HUES6 (cell line): ENCODE results near the gene CEACAM16.
A peak's percentile ranks its signal among the peaks of the same experiment; 100 is the strongest.
"Not testable (repeated sequence)": the region's sequence is repeated elsewhere in the genome, so short reads cannot be mapped to it uniquely, and the experiment has no call there.

ENCODE experiments used
- H3K27ac ChIP-seq: 2 replicates; pipeline ENCODE4 v1.7.0; 2013; ENCODE audit warnings: low read depth, mild to moderate bottlenecking, low read length, inconsistent platforms
- H3K27me3 ChIP-seq: 2 replicates; pipeline ENCODE4 v1.6.1; 2013; ENCODE audit warnings: low read length; ENCODE audit not compliant: control insufficient read depth, insufficient read depth
- H3K36me3 ChIP-seq: 2 replicates; pipeline ENCODE4 v1.6.1; 2013; ENCODE audit warnings: low read length; ENCODE audit not compliant: control insufficient read depth, insufficient read depth
- H3K4me1 ChIP-seq: 2 replicates; pipeline ENCODE4 v1.6.1; 2013; ENCODE audit warnings: low read length; ENCODE audit not compliant: control insufficient read depth, insufficient read depth
- H3K4me3 ChIP-seq: 2 replicates; pipeline ENCODE4 v1.5.1; 2013; ENCODE audit warnings: low read depth, low read length
- H3K9ac ChIP-seq: one replicate; pipeline ENCODE4 v1.6.1; 2013; ENCODE audit warnings: mild to moderate bottlenecking, low read length
- H3K9me3 ChIP-seq: 2 replicates; pipeline ENCODE4 v1.6.1; 2013; ENCODE audit warnings: low read depth, low read length; ENCODE audit not compliant: control insufficient read depth, insufficient read depth

CEACAM16 gene

DNA sequence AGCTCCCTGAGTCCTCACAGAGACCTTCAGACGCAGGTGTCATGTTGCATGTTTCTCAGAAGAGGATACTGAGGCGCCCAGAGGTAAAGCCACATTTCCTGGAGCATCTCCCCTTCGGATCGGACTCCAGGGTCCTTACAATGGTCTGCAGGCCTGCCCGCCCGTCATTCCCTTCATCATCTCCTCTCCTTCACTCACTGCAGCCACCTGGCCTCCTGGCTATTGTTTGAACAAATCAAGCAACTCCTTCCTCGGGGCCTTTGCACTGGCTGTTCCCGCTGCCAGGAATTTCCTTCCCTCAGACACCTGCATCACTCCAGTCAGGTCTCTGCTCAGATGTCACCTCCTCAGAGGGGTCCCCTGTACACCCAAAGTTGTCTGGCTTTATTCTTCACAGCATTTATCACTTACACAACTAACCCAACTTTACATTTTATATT lies 20.3 kb downstream of the CEACAM16 start:
- no peaks in the 10 kb centered on the region for H3K36me3 ChIP-seq
- H3K4me1 ChIP-seq: peaks cover 15% of the 10 kb centered on the region
- peaks cover 17% of the 10 kb centered on the region for H3K9me3 ChIP-seq
- no peak overlapping the region for H3K9ac ChIP-seq
- H3K4me3 ChIP-seq: no peak overlapping the region
- H3K27ac ChIP-seq: peak overlapping the region; percentile 18; the same call in 1 of the 2 replicates
- H3K27me3 ChIP-seq: no peaks in the 10 kb centered on the region

DNA sequence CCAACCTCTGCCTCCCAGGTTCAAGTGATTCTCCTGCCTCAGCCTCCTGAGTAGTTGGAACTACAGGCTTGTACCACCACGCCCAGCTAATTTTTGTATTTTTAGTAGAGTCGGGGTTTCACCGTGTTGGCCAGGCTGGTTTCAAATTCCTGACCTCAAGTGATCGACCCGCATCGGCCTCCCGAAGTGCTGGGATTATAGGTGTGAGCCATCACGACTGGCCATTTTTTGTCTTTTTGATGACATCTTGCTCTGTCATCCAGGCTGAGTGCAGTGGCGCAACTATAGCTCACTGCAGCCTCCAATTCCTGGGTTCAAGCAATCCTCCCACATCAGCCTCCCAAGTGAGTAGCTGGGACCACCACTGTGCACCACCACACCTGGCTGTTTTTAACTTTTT lies 21.4 kb downstream of the CEACAM16 start:
- not testable (repeated sequence) for H3K9ac ChIP-seq, H3K27ac ChIP-seq, H3K27me3 ChIP-seq, H3K4me3 ChIP-seq, H3K9me3 ChIP-seq, H3K36me3 ChIP-seq
- H3K4me1 ChIP-seq: peaks cover 18% of the 10 kb centered on the region

DNA sequence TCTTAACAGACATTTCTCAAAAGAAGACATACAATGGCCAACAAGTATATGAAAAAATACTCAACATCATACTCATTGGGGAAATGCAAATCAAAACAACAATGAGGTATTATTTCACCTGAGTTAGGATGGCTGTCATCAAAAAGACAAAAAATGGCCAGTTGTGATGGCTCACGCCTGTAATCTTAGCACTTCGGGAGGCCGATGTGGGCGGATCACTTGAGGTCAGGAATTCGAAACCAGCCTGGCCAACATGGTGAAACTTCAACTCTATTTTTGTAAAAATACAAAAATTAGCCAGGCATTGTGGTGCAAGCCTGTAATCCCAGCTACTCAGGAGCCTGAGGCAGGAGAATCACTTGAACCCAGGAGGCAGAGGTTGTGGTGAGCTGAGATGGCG lies 22.0 kb downstream of the CEACAM16 start:
- peaks cover 4% of the 10 kb centered on the region for H3K27me3 ChIP-seq
- no peak overlapping the region for H3K9ac ChIP-seq
- no peak overlapping the region for H3K4me3 ChIP-seq
- no peak overlapping the region for H3K27ac ChIP-seq
- no peaks in the 10 kb centered on the region for H3K36me3 ChIP-seq
- peaks cover 1% of the 10 kb centered on the region; the same call in 1 of the 2 replicates for H3K9me3 ChIP-seq
- peaks cover 19% of the 10 kb centered on the region for H3K4me1 ChIP-seq

DNA sequence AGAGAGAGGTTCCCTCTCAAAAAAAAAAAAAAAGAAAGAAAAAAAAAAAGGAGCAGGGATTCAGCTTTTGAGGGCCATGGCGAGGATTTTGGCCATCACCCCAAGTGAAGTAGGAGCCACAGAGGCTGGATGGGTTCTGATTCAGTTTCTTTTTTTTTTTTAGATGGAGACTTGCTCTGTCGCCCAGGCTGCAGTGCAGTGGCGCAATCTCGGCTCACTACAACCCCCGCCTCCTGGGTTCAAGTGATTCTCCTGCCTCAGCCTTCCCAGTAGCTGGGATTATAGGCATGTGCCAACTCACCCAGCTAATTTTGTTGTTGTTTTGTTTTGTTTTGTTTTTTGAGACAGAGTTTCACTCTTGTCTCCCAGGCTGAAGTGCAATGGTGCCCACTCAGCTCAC lies 22.4 kb downstream of the CEACAM16 start:
- H3K27me3 ChIP-seq, H3K27ac ChIP-seq, H3K4me3 ChIP-seq, H3K9ac ChIP-seq, H3K36me3 ChIP-seq, H3K9me3 ChIP-seq: not testable (repeated sequence)
- H3K4me1 ChIP-seq: peaks cover 19% of the 10 kb centered on the region

DNA sequence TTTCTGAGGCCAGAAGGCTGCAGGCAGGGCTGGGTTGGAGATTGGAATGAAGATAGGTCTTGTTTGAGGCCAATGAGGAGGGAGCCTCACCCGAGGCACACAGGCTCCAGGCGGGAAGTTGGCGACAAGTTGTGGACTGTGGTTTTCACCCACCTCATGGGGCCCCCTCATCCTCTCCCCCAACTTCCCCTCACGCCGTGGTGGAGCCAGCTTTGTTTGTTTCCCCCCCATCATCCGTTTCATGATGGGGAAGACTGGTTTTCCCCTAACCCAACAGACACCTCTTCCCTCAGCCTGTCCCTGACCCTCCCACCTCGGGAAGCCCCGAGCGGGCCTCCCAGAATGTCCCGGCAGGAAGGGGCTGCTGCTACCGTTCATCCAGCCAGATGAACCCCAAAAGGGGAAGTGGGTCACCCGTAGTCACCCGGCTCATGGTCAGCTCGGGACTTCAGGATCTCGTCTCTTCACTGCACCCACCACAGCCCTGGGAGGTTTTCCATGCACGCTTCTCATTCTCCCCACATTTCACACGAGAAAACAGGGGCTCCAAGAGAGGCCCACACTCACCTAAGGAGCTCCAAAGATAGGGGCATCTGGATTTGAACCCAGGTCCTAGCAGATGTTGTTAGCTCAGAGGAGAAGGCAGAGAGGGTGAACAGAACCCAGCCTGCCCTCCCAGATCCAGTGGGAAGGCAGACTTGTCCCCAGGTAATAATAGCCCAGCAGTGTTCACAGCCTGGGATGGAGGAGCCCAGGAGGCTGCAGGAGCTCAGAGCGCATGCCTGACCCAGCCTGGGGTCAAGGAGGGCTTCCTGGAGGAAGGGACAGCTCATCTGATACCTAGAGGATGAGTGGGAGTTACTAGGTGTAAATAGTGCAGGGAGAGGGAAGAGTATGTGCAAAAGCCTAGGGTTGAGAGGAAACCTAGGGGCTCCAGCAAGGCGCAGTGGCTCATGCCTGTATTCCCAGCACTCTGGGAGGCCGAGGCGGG lies 23.5 kb downstream of the CEACAM16 start:
- no peak overlapping the region for H3K27ac ChIP-seq
- H3K4me1 ChIP-seq: peaks cover 19% of the 10 kb centered on the region
- no peaks in the 10 kb centered on the region for H3K9me3 ChIP-seq
- H3K27me3 ChIP-seq: peaks cover 4% of the 10 kb centered on the region
- H3K4me3 ChIP-seq: no peak overlapping the region
- H3K36me3 ChIP-seq: no peaks in the 10 kb centered on the region
- H3K9ac ChIP-seq: no peak overlapping the region

DNA sequence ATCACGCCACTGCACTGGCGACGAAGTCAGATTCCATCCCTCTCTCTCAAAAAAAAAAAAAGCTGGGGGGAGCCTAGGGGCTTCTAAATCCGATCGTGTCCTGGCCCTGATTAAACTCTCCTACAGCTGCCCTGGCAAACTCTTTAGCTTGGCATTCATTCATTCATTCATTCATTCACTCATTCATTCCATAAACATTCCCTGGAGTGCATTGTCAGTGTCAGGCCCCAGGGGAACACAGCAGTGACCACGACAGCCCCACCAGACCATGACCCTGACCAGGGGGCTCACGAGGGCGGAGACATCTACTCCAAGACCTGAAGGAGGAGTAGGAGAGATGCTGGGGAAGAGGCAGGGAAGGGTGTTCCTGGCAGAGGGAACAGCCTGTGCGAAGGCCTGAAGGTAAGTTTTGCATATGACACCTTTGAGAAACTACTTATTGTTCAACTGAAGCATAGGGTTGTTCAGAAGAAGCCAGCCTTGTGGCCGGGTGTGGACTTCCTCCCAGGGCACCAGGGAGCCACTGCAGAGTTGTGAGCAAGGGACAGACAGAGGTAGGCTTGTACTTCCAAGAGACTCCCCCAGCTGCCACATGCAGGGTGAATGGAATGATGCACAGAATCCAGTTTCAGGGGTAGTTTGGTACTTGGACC lies 24.5 kb downstream of the CEACAM16 start:
- Histone ChIP-seq H3K27me3 (peaks cover 4% of the 10 kb centered on the region), H3K4me3 (no peak overlapping the region)

DNA sequence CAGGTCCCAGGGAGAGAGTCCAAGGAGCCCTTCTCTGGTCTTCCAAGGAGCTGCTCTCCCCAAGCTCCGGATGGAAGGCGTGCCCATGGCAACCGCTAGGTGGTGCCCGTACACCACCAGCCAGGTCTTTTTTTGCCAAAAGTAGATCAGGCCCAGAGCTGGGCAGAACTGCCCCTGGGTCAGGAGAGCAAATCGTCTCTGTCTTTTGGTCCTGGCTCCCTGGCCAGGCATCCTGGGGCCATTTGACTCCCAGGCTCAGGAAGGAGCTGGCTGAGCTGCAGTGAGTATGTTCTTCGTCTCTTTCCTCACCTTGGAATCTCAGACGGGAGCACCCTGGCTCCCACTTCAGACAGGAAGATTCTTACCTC lies 25.0 kb downstream of the CEACAM16 start:
- Histone ChIP-seq H3K27me3 (peaks cover 4% of the 10 kb centered on the region), H3K4me1 (peaks cover 10% of the 10 kb centered on the region), H3K9me3 (no peaks in the 10 kb centered on the region), H3K4me3 (no peak overlapping the region), H3K9ac (no peak overlapping the region), H3K27ac (no peak overlapping the region), H3K36me3 (no peaks in the 10 kb centered on the region)

More for the DNA sequence above, 24.5 kb downstream of the CEACAM16 start:
- Histone ChIP-seq H3K27ac (no peak overlapping the region), H3K36me3 (no peaks in the 10 kb centered on the region), H3K9me3 (no peaks in the 10 kb centered on the region), H3K9ac (no peak overlapping the region), H3K4me1 (peaks cover 15% of the 10 kb centered on the region)

DNA sequence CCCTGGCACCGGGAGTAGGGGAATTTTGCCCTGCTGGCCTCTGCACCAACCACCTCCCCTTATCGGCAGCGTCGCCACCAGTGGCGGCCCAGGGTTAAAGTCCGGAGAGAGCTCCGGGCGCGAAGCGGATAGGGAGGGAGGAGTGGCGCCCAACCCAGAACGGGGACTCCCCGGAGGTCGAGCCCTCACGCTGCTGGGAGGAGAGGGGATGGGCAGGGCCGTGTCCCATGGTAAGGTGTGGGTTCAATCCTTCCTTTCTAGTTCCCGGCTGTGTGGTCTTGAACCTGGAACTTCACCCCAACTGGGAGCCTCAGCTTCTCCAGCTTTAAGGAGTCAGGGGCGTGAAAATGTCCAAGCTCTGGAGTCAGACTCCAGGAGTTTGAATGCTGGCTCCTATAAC lies 26.3 kb downstream of the CEACAM16 start:
- H3K9me3 ChIP-seq: no peaks in the 10 kb centered on the region
- H3K4me3 ChIP-seq: no peak overlapping the region
- H3K9ac ChIP-seq: no peak overlapping the region
- no peak overlapping the region for H3K27ac ChIP-seq
- peaks cover 4% of the 10 kb centered on the region for H3K27me3 ChIP-seq
- no peaks in the 10 kb centered on the region for H3K36me3 ChIP-seq
- peaks cover 6% of the 10 kb centered on the region; the same call in 1 of the 2 replicates for H3K4me1 ChIP-seq

DNA sequence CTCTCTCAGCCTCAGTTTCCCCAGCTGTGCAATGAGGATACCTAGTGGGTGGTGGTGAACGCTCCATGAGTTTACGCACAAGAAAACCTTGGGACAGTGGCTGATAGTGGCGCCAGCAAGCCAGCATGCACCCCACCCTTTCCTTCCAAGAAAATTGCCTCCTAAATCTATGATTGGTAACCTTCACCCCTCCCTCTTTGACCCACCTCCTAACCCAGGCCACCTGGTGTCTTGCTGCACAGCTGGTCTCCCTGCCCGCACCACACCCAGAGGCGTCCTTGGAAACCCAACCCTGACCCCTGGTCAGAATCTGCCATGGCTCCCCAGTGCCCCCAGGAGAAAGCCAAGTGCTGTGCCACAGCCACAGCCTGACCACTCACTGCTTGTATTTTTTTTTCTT lies 26.7 kb downstream of the CEACAM16 start:
- Histone ChIP-seq H3K27ac (no peak overlapping the region), H3K27me3 (peaks cover 4% of the 10 kb centered on the region), H3K4me1 (peaks cover 6% of the 10 kb centered on the region; the same call in 1 of the 2 replicates)

DNA sequence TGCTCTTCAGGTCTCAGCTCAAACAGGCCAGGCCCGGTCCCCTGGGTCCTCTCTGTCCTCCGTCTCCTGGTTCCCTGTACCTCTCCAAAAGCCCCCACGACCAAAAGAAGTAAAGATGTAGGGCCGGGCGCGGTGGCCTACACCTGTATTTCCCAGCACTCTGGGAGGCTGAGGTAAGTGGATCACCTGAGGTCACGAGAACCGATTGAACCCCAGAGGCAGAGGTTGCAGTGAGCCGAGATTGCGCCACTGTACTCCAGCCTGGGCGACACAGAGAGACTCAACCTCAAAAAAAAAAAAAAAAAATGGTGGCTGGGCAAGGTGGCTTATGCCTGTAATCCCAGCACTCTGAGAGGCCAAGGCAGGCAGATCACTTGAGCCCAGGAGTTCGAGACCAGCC lies 27.5 kb downstream of the CEACAM16 start:
- H3K27ac ChIP-seq: no peak overlapping the region
- H3K9ac ChIP-seq: no peak overlapping the region
- peaks cover 4% of the 10 kb centered on the region for H3K27me3 ChIP-seq
- H3K36me3 ChIP-seq: no peaks in the 10 kb centered on the region
- no peaks in the 10 kb centered on the region for H3K9me3 ChIP-seq
- H3K4me3 ChIP-seq: no peak overlapping the region
- H3K4me1 ChIP-seq: peaks cover 3% of the 10 kb centered on the region; the same call in 1 of the 2 replicates

More for the DNA sequence above, 26.7 kb downstream of the CEACAM16 start:
- Histone ChIP-seq H3K36me3 (no peaks in the 10 kb centered on the region), H3K9me3 (no peaks in the 10 kb centered on the region), H3K9ac (no peak overlapping the region), H3K4me3 (no peak overlapping the region)

DNA sequence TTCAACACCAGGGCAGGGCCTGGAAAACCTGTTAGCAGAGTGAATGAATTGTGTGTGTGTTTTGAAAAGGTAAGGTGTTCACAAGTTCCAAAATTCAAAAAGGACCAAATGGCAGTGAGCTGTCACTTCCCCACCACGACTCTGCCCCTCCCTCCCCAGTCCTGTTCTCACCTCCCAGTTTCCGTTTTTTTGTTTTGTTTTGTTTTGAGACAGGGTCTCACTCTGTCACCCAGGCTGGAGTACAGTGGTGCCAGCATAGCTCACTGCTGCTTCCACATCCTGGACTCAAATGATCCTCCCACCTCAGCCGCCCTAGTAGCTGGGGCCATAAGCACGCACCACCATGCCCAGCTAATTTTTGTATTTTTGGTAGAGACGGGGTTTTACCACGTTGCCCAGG lies 29.2 kb downstream of the CEACAM16 start:
- H3K4me3 ChIP-seq: no peak overlapping the region
- H3K27me3 ChIP-seq: peaks cover 4% of the 10 kb centered on the region
- no peak overlapping the region for H3K27ac ChIP-seq
- no peaks in the 10 kb centered on the region for H3K9me3 ChIP-seq
- peaks cover 3% of the 10 kb centered on the region; the same call in 1 of the 2 replicates for H3K4me1 ChIP-seq
- no peak overlapping the region for H3K9ac ChIP-seq
- no peaks in the 10 kb centered on the region for H3K36me3 ChIP-seq
